GM15510 (cell line): ENCODE measurements around the gene LHPP.

Source experiments
- POLR2A ChIP-seq: IDR thresholded peaks from 3 replicates; pipeline ENCODE4 v1.6.1; 2011; ENCODE audit warnings: borderline replicate concordance; ENCODE audit not compliant: insufficient read length; ENCODE audit errors: extremely low read depth

The LHPP gene

DNA sequence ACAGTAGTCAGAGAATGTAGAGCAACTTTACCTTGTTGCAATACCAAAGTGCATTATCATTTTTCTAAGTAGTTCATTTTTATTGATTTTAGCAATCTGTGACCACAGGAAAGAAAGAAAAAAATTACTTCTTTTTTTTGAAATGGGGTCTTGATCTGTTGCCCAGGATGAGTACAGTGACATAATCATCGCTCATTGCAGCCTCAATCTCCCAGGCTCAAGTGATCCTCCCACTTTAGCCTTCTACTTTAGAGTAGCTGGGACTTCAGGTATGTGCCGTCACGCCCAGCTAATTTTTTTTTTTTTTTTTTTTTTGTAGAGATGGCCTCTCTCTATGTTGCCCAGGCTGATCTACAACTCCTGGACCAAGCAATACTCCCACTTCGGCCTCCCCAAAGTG lies 31.5 kb upstream of the LHPP start:
- TF ChIP-seq POLR2A = no peak

- no peak for TF ChIP-seq POLR2A
These were observed 28.2 kb upstream of the LHPP start for GRCh38 chr10:124433461-124433860.

- TF ChIP-seq POLR2A = no peak
These were observed 25.4 kb upstream of the LHPP start for GRCh38 chr10:124436191-124436638.

GRCh38 chr10:124446830-124447750 lies 14.5 kb upstream of the LHPP start:
- TF ChIP-seq POLR2A = no peak

- no peak for TF ChIP-seq POLR2A
These were observed 13.7 kb upstream of the LHPP start for GRCh38 chr10:124447751-124448466.

DNA sequence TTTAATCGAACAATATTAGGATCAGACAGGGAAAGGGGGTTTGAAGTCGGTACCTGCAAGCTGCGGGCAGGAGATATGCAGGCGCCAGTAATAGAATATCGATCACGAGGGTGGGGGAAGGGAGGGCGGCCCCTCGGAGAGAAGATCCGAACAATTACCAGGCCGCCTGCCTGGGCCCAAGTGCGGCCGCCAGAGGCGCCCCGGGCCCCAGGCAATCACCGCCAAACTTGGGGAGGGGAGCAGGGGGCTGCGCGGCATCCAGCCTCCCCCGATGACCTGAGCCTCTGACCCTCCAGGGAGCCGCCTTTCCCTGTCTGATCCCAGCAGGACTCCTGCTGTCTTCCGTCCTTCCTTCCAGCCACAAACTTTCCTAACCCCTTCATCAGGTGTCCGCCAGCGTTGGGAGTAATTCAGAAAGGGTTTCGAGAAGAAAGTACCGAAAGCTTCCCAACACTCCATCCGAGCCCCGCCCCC lies 12.9 kb upstream of the LHPP start:
- no peak for TF ChIP-seq POLR2A

DNA sequence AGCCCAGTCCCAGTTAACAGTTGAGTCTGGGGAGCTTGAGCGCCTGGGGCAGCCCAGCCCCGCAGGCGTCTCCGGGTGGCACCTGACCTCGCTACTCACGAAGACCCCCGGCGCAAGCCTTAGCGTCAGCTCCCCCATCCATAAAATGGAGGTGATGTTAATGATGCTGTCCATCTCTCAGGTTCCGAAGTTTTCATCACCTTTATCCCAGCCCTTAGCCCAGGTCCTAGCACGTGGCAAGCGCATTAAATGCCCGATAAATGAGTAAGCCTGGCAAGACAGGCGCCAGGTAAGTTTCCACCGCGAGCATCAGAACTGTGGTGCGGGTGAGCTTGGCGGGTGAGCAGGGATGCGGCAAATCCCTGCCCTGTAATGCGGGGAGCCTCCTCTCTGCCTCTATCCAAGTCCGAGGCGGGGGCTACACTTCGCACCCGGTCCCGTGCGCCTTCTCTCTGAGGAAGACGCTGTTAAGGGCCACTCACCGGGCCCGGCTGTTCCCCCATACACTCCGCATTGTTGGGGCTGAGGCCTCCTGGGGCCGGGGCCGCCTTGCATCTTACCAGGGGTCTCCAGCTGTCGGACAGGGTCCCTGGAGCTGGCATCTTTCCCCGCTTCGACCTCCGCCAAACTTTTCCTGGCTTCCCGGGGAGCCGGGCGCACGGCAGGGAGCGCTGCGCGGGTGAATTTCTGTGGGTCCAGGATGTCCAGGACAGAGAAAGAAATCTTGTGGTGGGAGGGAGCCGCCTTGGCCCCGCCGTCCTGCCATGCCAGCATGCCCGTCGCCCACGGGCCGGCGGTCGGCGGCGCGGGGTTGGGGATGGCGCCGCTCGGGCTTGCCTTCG lies 12.2 kb upstream of the LHPP start:
- no peak for TF ChIP-seq POLR2A

- no peak for TF ChIP-seq POLR2A
These were observed 11.4 kb upstream of the LHPP start, which contains the start of gene NKX1-2 for GRCh38 chr10:124450012-124450782. NKX1-2 (minus strand) TSS chr10:124450035; CDS start chr10:124449943, 92 bp downstream.

DNA sequence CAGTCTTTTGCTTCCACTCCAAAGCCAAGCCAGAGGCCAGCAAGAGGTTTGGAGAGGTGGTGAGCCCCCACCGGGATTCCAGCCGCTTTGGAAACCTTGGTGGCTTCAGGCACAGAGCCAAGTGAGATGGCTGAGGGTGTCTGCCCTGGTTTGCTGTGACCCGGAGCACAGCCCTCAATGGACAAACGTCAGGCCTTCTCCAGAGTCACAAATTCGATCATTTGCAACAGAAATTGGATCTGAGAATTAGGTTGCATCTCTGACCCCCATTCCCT lies 10.9 kb upstream of the LHPP start:
- TF ChIP-seq POLR2A = no peak

GRCh38 chr10:124451276-124451675 lies 10.3 kb upstream of the LHPP start:
- no peak for TF ChIP-seq POLR2A

- TF ChIP-seq POLR2A = no peak
These were observed 7.5 kb upstream of the LHPP start for GRCh38 chr10:124453960-124454610.

DNA sequence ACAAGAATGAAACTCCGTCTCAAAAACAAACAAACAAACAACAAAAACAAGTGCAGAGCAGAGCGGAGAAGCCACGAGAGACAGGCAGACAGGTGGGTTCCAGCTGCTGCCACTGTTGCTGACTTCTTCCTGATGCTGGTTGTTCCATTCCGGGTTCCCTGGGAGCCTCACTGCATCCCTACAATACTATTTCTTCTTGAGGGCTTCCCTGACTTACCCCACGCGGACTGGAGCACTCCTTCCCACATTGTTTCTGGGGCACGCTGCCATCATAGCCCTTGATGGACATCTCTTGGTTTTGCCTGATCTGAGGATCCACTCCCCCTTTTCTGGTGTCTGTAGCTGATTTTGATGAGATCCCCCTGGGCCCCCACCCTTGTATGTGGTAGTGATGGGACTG lies 6.2 kb upstream of the LHPP start:
- TF ChIP-seq POLR2A = no peak

DNA sequence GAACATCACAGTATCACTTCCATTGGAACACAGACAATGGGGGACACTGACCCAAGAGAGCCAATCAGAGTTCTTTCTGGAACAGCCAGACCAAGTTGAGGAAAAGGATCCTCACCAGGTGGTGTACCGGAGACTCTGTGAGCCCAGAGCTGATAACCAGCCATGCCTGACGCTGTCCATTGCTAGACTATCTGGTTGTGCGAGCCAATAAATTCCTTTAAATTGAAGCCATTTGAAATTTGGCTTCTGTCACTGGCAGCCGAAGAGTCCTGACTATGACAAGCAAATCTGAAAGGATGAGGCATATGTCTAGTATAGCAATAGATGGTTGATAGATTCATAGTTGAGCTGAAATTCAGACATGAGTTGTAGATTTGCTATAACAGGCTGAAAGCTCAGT lies 3.1 kb upstream of the LHPP start:
- TF ChIP-seq POLR2A = no peak

DNA sequence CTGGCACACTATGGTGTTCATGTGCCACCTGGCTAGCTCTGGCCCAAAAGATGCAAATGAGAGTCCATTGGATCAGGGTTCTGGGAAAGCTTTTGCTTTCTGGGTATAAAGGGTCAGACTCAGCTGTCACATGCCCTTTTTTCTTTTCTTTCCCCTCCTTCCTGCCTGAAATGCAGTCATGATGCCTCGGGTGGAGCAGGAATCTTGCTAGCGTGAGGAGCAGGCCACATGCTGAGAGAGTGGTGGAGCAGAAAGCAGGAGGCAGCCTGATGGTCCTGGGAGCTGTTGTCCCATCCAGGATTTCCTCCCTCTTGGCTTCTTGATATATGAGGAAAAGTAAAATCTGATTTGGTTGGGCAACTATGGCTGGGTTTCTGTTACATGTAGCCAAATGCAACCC lies 2.7 kb upstream of the LHPP start:
- TF ChIP-seq POLR2A = no peak
